ENCODE results near the gene PKD2.
A peak's percentile ranks its signal among the peaks of the same experiment; 100 is the strongest.

The PKD2 gene

DNA sequence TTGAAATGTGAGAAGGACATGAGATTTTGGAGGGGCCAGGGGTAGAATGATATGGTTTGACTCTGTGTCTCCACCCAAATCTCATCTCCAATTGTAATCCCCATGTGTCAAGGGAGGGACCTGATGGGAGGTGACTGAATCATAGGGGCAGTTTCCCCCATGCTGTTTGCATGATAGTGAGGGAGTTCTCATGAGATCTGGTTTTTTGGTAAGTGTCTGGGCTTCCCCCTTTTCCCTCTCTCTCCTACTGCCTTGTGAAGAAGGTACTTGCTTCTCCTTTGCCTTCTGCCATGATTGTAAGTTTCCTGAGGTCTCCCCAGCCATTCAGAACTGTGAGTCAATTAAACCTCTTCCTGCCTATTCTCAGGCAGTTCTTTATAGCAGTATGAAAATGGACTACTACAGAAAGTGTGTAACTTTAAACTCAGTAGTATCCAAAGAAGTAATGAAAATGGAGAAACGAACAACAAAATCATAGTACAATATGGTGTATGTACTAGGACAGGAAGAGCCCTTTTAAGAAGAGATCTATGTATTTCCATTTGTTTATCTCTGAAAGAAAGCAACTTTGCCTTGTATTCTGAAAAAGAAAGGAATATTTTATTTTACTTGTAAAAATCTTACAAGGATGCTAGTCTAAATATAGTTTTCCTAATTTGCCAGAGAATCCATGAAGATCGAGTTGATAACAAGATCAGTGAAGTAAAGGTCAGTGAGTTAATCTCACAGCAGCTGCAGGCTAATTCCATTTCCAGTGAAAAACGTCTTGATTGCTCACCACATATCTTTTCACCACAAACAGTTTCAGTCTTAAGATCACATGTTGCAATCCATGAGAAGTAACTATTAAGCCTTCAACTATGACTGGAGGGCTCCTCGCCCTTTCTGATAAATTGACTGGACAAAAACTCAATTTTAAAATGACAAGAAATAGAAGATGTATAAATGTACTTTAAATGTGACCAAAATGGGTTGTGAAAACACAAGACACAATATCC, 20.5 kb downstream of the PKD2 start:
- DNase-seq (ENCODE audit: low read depth in 2 of 2): no peak

DNA sequence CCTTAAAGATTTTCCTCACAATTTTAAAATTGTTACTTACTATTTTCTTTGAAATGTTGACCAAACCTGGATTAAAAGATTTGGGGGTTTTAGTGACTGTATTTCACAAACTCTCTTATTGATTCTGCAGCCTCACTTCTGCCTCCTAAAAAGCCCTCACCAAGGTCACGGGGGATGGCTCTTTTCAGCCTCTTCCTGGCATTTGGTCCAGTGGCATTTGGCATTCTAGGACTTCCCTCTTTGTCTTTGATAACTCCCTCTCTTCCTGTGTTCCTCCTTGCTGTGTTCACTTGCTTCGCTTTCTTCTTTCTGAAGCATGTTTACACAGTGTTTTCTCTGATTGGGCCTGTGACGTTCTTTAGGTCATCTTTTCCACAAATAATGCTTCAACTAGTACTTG, 21.5 kb downstream of the PKD2 start:
- DNase-seq (ENCODE audit: low read depth in 2 of 2): no peak

DNA sequence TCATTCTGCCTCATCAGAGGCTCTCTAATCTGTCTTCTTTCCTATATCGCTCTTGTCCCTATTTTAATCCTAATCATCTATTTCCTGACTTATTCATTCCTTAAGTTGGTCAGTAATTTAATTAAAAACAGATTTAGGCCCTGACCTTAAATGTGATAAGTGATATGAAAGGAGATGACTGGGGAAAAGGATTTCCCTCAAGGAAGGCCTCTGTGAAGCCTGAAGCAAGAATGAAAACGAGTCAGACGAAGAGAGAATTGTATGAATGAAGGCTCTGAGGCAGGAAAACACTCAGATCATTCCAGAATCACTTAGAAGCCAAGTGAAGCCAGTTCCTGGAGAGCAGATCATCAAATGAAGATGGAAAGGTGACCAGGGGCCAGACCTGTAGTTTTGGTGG, 22.1 kb downstream of the PKD2 start:
- DNase-seq (ENCODE audit: low read depth in 2 of 2): no peak

DNA sequence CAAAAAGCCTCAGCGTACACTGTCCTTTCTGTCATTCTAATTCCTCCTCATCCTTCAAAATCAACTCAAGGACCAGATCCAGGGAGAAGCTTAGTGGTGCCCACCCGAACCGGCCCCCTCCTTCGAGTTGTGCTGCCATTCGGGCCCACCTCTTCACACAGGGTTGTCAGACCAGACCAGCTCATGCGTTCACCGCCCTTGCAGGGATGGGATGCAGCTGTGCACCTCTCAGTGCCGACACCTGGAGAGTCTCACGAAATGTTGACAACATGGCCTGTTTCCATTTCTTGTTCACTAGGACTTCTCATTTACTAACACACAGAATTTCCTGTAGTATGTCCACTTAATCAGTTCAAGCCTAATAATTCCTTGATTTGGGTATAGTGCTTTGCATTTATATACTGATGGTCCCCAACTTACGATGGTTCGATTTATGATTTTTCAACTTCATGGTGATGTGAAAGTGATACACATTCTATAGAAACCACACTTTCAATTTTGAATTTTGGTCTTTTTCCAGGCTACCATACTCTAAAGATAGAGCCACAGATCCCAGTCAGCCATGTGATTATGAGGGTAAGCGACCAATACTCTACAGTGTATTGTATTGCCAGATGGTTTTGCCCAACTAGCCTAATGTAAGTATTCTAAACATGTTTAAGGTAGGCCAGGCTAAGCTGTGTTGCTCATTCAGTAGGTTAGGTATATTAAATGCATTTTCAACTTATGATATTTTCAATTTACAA, 23.3 kb downstream of the PKD2 start:
- DNase-seq (ENCODE audit: low read depth in 2 of 2): no peak

DNA sequence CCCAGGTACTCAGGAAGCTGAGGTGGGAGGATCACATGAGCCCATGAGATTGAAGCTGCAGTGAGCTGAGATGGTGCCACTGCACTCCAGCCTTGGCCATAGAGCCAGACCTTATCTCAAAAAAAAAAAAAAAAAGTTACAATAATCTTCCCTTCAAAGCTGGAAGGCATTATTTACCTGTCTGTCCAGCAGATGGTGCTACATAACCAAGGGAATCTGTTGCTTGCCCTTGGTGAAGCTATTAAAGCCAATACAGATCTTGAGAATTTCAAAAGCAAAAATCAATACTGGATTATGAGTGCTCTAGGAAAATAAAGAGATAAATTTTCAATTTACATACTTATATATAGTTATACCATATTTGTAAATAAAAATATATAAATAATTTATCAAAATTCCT, 25.9 kb downstream of the PKD2 start:
- peak in 1 of 2 donors; percentile 19 for DNase-seq (ENCODE audit: low read depth in 2 of 2)

DNA sequence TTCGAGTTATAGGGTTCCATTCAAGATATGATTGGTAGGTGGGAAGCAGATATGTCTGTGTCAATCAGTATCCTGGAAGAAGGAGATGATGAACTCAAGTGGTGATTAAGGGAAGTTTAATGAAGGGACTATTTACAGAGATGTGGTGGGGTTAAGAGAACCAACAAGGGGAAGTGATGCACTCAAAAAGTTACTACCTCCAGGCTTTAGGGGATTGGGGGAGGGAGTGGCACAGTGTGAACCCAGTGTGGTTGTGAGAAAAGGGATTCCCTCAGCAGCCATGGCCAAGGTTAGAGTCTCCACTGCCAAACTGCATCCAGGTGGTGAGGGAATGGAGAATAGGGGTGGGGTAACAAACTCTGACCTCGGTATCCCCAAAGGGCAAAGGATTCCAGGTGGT, 27.9 kb downstream of the PKD2 start:
- DNase-seq (ENCODE audit: low read depth in 2 of 2): no peak

DNA sequence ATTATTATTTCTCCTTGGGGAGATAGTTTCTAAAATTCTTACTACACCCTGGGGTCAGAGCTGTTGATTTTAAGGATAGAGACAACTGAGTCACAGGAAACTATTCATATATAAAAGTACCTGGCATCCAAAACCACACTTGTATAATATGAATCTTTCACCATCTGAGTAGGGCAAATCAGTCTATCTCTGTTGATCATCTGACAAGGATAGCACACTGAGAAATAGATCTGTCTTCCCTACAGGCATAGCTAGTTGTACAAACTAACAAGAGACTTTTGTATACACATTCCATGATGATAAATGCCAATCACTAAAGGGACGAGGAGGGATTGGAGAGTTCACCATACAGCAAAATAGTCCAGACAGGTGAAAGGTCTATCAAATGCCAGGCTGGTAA, 30.0 kb downstream of the PKD2 start:
- DNase-seq (ENCODE audit: low read depth in 2 of 2): no peak

DNA sequence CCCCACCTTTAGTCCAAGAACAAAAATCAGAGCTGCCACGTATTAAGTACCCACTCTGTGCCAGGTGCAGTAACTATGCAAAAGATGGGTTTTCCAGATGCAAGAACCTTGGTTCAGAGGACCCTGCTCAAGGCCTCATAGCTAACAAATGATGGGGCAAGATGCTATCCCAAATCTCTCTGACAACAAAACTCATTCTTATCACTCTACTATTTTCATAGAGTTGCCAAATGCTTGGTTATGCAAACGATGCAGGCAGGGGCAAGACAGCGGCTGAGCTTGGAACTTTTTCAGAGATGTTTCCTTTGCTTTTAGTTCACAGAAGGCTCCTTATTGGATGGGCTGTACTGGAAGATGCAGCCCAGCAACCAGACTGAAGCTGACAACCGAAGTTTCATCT, 30.5 kb downstream of the PKD2 start:
- no peak for DNase-seq (ENCODE audit: low read depth in 2 of 2)

DNA sequence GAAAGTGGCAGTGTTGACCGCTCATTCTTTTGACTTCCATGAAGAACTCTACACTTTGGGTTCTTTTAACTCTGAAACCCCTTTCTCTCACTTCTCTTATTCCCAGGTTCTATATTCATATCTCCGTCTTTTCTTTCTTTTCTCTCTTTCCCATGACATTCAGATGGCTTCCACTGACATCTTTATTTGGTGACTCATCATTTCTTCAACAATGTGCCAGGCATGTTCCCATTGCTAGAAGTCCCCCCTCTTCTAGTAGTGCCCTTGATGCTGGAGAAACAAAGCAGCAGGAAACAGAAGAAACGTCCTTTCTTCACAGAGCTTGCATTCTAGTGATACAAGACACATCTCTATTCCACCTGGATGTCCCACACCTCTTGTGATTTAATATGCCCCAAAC, 33.3 kb downstream of the PKD2 start:
- DNase-seq (ENCODE audit: low read depth in 2 of 2): no peak

DNA sequence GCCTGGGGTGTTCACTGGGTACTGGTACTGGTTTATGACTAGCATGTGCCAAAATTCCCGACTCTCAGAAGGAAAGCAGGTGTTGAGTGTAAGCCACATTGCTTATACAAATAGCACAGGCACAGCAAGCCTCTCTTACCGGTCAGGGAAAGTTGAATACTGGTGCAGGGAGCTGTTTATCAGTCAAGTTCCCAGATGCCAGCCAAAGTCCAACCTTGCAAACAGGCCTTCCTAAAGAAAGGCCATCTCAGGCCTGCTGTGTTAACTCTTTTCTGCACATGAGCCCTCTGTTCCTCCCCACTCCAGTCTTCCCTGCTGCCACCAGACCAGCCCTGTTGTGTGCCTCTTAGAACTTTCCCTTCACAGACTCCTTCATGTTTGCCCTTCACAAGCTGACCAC, 34.2 kb downstream of the PKD2 start:
- DNase-seq (ENCODE audit: low read depth in 2 of 2): no peak

DNA sequence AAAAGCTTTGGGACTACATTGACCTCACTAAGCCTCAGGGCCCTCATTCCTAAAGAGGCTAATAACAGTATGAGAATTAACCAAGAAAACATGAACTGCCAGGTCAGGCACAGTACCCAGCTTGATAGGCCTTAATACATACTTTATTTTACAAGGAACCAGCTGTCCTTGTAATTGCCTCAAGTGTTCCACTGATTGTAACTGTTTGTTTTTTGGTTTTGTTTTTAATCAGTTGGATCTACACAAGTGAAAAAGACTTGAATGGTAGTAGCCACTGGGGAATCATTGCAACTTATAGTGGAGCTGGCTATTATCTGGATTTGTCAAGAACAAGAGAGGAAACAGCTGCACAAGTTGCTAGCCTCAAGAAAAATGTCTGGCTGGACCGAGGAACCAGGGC, 35.6 kb downstream of the PKD2 start:
- no peak for DNase-seq (ENCODE audit: low read depth in 2 of 2)

DNA sequence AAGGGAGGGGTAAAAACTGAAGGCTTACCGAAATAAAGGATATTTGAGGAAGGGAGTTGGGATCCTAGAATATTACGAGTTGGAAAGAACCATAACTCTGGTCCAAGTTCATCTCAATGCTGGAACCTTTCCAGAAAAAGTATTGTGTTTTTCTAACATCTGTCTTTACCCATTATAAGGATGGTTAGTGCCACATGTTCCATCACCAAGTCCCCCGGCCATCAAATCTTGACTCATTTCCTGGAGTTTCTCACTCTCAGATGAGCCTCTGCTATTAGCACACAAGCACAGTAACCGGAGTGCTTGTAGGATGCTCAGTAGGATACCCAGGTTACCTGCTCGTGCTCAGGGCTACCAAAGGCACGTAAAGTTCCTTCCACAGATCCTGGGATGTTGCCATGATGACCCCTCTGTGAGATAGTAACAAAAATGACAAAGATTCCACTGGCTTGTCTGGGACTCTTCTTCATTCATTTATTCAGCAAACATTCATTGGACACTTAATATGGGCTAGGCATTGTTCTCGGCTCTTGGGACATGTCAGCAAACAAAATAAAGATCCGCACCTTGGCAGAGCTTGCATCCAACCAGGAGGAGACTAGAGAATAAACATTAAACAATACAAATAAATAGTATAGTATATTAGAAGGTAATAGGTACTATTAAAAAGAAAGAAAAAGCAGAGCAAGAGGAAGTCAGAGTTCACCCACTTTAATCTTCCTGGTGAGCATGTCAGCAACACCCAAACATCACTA, 36.3 kb downstream of the PKD2 start:
- no peak for DNase-seq (ENCODE audit: low read depth in 2 of 2)

DNA sequence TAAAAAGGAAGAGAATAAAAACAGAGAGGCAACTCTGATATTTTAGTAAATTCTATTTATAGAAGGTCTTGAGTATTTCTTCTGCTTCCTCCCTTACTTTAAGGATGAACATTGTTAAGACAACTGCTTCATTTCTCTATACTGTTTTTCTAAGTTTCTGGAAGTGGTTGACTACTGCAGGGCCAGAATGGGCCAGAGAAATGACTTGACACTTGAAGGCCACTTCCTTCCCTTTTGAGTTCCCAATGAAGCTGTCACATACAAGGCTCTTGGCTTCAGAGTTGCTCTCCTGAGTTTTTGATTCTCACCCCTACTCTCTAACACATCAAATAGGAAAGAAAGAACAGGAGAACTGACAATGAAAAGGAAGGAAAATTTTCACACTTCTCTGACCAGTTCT, 37.6 kb downstream of the PKD2 start:
- no peak for DNase-seq (ENCODE audit: low read depth in 2 of 2)

DNA sequence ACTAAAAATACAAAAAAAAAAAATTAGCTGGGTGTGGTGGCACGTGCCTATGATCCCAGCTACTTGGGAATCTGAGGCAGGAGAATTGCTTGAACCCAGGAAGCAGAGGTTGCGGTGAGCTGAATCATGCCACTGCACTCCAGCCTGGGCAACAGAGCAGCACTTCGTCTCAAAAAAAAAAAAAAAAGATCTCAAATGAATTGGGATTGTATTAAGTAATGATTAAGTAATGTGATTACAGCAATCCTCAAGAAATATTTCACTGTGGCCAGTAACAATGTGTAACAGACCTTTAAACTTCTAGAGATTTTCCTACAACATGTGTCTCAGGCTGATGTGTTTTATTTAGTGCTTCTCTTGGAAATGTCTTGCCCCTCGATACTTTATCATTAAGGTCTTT, 46.8 kb downstream of the PKD2 start:
- DNase-seq (ENCODE audit: low read depth in 2 of 2): no peak

DNA sequence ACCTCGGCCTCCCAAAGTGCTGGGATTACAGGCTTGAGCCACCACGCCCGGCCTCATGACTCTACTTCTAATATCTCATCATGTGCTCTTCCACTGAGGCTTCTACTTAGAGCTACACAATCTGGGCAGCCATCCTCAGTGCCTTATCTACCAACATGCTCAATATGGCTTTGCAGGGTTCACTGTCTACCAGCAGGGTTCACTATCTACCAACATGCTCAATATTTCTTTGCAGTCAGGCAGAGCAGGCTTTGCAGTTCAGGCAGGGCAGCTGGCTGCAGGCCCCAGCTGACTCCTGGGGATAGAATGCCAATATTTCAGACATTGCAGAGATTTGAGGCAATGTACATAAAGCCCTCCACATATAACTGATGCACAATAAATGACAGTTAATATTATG, 47.5 kb downstream of the PKD2 start:
- DNase-seq (ENCODE audit: low read depth in 2 of 2): no peak

DNA sequence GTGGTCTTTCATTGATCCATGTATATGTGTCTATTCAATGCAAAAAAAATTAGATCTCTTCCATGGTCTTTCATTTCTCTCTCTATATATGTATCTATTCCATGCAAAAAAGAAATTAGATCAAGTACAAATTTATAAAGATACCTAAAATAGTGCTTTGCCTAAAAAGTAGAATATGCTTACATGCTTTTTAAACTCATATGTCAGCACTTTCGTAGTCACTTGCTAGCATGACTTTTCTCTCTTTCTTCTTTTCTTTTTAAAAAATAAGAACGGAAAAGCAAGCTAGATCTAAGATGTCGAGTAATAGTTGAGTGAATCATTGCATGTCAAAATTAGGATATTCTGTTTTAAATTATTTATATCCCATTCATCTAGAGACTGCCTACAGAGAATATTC, 50.9 kb downstream of the PKD2 start:
- DNase-seq (ENCODE audit: low read depth in 2 of 2): no peak

DNA sequence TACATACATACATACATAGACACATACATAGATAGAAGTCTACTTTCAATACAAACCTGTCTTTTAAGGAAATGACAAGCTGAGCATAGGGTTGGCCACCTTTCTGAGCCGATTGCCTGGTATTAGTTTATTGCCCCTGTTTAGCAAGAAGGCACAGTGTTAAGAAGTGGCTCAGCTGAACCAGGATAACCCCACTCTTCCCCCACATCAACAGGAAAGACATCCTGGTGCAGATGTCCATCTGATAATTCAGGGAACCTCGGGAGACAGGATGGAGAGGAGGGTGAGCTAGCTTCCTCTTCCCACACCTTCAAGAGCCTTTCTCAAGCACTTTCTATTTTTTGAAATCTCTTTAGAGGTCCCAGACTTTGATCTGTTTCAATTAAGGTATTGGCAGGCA, 52.3 kb downstream of the PKD2 start:
- no peak for DNase-seq (ENCODE audit: low read depth in 2 of 2)

DNA sequence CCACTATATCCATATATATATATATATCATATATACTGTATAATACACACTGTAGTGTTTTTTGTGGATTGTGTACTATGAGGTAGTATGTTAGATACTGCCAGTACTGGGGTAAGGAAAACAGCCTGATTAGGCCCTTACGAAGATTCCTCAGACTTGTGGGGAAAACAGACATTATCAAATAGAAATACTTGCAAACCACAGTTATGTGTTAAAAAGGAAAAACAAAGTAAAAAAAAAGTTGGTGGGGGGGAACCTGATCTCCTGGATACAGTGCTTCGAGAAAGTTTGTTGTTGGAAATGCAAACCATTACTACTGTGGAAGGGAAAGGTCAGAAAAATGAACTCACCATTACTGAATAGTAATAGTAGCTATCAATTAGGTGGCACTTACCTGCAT, 53.0 kb downstream of the PKD2 start:
- no peak for DNase-seq (ENCODE audit: low read depth in 2 of 2)

DNA sequence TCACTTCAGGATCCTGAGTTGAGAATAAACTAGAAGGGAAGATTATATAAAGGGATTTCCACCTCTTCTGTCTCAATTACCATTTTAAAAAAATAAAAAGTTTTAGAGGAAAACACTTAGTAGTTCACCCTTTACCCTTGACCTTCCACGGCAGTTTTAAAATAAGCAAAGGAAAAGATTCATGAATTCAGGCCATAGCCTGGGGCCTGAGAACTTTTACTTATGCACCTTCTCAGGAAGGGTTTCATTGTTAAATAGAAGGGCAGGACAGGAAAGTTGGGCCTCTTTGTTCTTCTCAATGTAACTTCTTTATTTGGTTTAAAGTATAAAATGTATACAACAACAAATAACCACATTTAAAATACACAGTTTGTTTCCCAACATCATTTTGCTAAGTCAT, 54.9 kb downstream of the PKD2 start:
- DNase-seq (ENCODE audit: low read depth in 2 of 2): no peak

DNA sequence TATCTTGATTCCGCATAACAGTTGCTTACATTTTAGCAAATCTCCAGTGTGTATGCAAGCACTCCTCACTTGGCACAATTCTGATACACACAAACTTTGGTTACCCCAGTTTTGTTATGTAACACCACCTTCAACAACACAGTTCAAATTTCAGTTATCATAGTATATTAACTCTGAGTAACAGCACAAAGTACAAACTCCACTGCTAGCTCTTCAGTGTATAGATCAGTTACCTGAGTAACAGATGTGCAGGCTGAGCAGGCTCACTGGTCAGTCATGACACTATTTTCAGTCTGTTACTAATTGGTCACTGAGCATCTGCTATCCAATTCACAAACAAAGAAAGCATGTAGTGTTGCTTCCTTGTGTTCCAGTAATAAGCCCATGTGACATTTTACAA, 55.4 kb downstream of the PKD2 start:
- DNase-seq (ENCODE audit: low read depth in 2 of 2): no peak

DNA sequence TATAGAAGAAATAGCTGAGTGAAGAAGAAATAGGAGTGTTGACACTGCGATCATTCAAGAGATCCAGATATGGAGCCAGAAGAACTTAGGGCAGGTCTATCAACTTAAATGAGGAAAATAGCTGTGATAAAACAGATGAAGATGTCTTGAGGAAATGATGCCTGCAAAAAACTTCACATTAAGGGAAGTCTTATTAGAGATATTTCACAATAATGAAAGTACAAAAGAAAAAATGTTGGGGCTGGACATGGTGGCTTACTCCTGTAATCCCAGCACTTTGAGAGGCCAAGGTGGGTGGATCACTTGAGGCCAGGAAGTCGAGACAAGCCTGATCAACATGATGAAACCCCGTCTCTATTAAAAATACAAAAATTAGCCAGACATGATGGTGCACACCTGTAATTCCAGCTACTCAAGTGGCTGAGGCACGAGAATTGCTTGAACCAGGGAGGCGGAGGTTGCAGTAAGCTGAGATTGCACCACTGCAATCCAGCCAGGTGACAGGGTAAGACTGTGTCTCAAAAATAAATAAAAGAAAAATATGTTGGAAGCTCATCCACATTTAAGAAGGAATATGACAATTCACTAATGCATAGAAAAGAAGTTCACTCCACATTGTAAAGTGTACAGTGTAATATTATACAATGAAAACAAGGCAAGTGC, 56.3 kb downstream of the PKD2 start:
- no peak for DNase-seq (ENCODE audit: low read depth in 2 of 2)

DNA sequence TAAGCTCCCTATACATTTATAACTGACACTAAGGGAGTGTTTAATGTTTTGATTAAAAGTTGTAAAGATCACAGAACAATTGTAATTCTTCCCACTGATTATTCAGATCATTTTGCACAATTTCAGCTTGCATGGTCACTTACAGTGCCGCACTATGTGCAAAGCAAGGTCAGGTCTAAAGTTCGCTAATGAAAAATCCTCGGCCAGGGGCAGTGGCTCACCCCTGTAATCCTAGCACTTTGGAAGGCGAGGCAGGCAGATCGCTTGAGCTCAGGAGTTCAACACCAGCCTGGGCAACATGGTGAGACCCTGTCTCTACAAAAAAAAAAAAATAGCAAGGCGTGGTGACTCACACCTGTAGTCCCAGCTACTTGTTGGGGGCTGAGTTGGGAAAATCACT, 57.0 kb downstream of the PKD2 start:
- DNase-seq (ENCODE audit: low read depth in 2 of 2): no peak

All from stimulated activated CD4-positive, alpha-beta T cell treated with anti-CD3 and anti-CD28 coated beads, Interleukin-15, amount 100 ng/mL, for 48 hours (primary cell).